GM19328 (cell line): ENCODE data around the gene OR13G1.
"Not testable (repeated sequence)": the region's sequence is repeated elsewhere in the genome, so short reads cannot be mapped to it uniquely, and the experiment has no call there.

Experiments
- ATAC-seq: cut with Tn5 transposase; IDR thresholded peaks from one replicate; pipeline ENCODE4 v1.9.1; 2021; ENCODE audit warnings: mild to moderate bottlenecking, moderate library complexity; ENCODE audit not compliant: unreplicated experiment

Gene OR13G1

GRCh38 chr1:247679639-247680038, at the start of gene OR13G1:
OR13G1 (minus strand) TSS chr1:247679739; CDS start chr1:247673041, 6,698 bp downstream.
- no peak for ATAC-seq

- ATAC-seq, result no peak
Measured at GRCh38 chr1:247721222-247721621, 41.7 kb upstream of the OR13G1 start.

- no peak for ATAC-seq
Measured at GRCh38 chr1:247716546-247716945, 37.0 kb upstream of the OR13G1 start, which contains the start of gene OR6F1. OR6F1 (minus strand) TSS chr1:247716646; CDS start chr1:247712755, 3,891 bp downstream.

- ATAC-seq, result no peak
Measured at GRCh38 chr1:247713753-247714152, 34.2 kb upstream of the OR13G1 start.

DNA sequence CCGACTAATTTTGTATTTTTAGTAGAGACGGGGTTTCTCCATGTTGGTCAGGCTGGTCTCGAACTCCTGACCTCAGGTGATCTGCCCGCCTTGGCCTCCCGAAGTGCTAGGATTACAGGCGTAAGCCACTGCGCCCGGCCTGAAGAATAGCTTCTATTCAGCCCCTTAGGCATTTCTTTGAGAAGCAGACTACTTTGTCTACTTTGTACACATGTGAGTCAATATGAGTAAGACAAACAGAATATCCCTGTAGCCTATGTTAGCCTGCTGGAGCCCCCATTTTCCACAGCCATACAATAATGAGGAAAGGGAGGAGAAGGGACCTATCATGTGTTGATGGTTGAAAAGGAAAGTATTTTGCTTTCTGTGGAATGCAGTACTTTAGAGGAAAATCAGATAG, 31.1 kb upstream of the OR13G1 start:
- not testable (repeated sequence) for ATAC-seq

DNA sequence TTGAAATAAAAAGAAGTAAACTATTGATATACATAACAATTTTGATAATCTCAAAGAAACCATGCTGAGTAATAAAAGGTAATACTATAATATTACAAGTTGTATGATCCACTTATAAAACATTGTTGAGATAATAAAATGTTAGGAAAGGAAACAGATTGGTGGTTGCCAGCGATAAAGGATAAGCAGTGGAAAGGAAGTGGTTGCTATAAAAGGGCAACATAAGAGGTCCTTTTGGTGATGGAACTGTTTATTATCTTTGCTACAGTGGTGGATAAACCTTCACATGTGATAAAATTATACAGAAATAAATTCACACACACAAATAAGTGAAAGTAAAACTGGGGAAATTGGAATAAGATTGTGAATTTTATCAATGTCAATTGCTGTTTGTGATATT, 21.8 kb upstream of the OR13G1 start:
- no peak for ATAC-seq

DNA sequence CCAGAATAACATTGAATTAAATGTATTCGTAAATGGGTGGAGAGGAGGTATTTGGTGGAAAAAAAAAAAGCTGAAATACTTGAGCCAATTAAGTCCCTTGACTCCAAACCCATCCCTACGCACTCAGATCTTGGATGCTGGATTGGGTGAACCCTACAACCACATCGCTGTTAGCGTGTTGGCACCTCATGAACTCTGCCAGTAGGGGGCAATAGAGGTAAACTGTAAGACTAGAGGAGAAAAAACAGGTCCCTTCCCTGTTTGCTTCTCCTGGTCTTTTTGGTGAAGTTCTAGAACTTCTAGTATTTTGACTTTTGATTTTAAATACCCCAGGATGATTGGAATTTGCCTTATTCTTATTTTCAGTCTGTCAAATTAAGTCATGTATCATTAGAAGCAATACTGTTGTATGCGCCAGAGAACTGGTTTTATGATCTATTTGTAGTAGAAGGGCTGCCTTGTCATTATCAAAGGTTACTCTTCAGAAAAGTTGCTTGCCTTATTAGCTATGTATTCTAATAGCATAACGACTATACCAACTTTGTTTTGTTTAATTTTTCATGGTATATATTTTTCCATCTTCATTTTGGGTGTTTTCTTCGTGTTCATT, 1.9 kb upstream of the OR13G1 start:
- ATAC-seq, result peak; percentile 83

GRCh38 chr1:247680171-247680570, 632 bp upstream of the OR13G1 start:
- no peak for ATAC-seq

DNA sequence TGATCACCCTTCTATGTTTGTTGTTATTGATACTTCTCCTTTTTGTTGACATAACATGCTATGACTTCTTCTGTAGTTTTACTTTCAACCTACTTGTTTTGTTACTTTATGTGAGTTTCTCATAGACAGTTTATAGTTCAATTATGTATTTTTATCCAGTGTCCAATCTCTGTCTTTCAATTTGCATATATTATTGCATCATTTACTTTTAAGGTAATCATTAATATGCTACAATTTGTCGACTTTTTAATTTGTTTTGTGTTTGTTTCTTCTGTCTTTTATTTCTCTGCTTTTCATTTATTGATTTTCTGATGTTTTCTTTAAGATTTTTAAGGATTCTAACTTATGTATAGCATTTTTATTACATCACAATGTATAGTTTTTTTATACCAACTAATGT, 10.3 kb downstream of the OR13G1 start:
- ATAC-seq, result no peak

- ATAC-seq, result no peak
Measured at GRCh38 chr1:247656221-247656875, 23.2 kb downstream of the OR13G1 start.

DNA sequence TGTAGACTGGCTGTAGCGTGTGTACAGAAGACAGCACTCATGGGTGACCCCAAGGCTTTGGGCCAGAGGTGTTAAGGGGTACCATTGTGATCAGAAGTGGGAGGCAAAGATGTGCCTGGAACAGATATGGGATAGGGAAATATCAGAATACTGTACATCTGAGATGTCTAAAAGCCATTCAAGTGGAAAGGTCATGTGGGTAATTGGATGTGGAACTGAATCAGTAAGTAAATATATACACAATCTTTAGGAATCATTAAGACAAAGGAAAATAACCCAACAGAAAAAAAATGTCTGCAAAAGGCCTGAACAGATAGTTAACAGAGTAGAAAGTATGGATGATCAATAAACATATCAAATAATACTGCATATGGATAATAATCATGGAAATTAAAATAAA, 26.5 kb downstream of the OR13G1 start:
- no peak for ATAC-seq

- no peak for ATAC-seq
Measured at GRCh38 chr1:247647864-247648263, 31.7 kb downstream of the OR13G1 start.

DNA sequence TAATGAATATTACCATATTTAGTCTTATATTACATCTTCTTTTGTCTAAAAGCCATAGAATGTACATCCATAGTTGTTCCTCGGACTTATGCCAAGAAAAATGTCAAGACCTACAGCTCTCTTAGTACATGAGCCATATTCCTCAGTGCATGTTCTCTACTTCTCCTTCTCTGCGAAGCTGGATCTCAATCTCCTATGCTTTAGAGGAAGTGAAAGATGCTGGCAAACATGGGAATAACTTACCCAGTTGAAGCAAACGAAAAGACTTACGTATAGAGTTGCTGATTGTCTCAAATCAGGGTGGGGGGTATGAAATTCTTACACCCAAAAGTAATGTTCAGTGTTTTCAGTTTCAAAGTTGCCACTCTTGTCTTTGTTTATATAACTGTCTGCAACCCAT, 32.7 kb downstream of the OR13G1 start:
- ATAC-seq, result no peak

DNA sequence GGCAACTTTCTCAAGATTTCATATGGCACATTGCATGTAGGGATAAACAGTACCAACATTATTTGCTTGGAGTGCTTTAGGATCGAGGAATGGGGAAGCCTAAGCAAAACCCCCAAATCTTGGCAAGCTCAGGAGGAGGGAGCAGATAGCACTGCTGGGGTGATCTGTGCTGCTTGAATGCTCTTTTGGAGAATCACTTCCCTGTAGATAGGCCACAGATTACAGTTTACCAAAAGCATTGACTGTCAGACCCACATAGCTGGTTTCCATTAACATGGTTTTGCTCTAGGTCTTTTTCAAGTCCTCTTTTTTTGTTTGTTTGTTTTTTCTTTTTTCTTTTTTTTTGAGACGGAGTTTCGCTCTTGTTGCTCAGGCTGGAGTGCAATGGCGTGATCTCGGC, 36.8 kb downstream of the OR13G1 start:
- ATAC-seq, result no peak

GRCh38 chr1:247639381-247639981, 40.1 kb downstream of the OR13G1 start:
- ATAC-seq, result no peak

GRCh38 chr1:247638781-247639180, 40.8 kb downstream of the OR13G1 start:
- no peak for ATAC-seq

- no peak for ATAC-seq
Measured at GRCh38 chr1:247638011-247638410, 41.5 kb downstream of the OR13G1 start.

- no peak for ATAC-seq
Measured at GRCh38 chr1:247627951-247628350, 51.6 kb downstream of the OR13G1 start.
